Stomach (tissue), 4 donors: Measurements from ENCODE around the gene CFAP221.

Experiments
- EP300 ChIP-seq: sonication (generic); formaldehyde crosslinking; IDR thresholded peaks from one replicate; pipeline ENCODE4 v1.6.1; 2017; ENCODE audit warnings: antibody characterized with exemption
- POLR2A ChIP-seq, 4 donors: fragments of 450-650 bp; IDR thresholded peaks; one replicate each; pipeline ENCODE4 v1.6.1; 2016; ENCODE audit warnings: antibody characterized with exemption in 4 of 4, control low read depth in 2 of 4, mild to moderate bottlenecking in 1 of 4, moderate library complexity in 1 of 4
- POLR2AphosphoS5 ChIP-seq, 3 donors: sonication (generic); formaldehyde crosslinking; IDR thresholded peaks; one replicate each; pipeline ENCODE4 v1.6.1; 2016; ENCODE audit warnings: antibody characterized with exemption in 3 of 3
- TF ChIP-seq, protein P1 (sequence below), 7 experiments: fragments of 450-650 bp in 4 of 7; fragments of 200-600 bp in 3 of 7; sonication (generic) in 3 of 7; IDR thresholded peaks; one replicate each; pipeline ENCODE4 v1.5.1; 2016 to 2019; ENCODE audit warnings: antibody characterized with exemption in 7 of 7, control low read depth in 2 of 7, mild to moderate bottlenecking in 1 of 7

GRCh38 chr2:119495948-119496347 is 48.3 kb upstream of the CFAP221 start:
- TF ChIP-seq, protein P1, sequence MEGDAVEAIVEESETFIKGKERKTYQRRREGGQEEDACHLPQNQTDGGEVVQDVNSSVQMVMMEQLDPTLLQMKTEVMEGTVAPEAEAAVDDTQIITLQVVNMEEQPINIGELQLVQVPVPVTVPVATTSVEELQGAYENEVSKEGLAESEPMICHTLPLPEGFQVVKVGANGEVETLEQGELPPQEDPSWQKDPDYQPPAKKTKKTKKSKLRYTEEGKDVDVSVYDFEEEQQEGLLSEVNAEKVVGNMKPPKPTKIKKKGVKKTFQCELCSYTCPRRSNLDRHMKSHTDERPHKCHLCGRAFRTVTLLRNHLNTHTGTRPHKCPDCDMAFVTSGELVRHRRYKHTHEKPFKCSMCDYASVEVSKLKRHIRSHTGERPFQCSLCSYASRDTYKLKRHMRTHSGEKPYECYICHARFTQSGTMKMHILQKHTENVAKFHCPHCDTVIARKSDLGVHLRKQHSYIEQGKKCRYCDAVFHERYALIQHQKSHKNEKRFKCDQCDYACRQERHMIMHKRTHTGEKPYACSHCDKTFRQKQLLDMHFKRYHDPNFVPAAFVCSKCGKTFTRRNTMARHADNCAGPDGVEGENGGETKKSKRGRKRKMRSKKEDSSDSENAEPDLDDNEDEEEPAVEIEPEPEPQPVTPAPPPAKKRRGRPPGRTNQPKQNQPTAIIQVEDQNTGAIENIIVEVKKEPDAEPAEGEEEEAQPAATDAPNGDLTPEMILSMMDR (IDR thresholded peaks at IDR 0.05): peak in 4 of 7 experiments; percentile 13 to 80 (median 22)
- TF ChIP-seq POLR2AphosphoS5 (IDR thresholded peaks at IDR 0.05) (no peak), EP300 (no peak), POLR2A (IDR thresholded peaks at IDR 0.05) (no peak)
